ENCODE data around the gene C15orf40. TPM values are rescaled to one million over a fixed set of nuclear protein-coding genes. Genes with fewer than 3 reads are reported as not detected.

C15orf40 gene
- total RNA-seq, 2 donors from 2014 or later, result 15.4 to 22.1 TPM

DNA sequence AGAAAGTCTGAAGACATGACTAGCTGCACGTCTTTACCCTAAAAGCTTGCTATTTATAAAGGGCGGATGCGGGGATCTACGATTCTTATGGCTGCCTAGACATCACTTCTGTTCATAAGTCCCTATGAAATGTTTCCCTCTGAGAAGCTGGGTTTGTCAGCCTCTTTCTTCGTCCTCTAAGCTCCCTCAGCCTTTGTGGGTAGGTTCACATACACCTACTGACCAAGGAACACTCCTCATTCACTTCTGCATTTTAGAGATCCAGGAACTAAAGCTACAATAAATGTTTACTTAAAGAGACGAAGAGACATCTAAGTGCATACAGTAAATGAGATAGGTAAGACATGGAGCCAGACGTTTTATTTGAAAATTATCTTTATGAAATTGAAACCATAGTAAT lies 42.1 kb downstream of the C15orf40 start:
- Histone ChIP-seq H3K9me3 (no peaks in the 10 kb centered on the region), H3K4me1 (replicated peaks) (no peaks in the 10 kb centered on the region), H3K36me3 (no peaks in the 10 kb centered on the region), H3K27ac (no peak overlapping the region), H3K27me3 (replicated peaks; ENCODE audit: insufficient read depth) (no peaks in the 10 kb centered on the region), H3K4me3 (no peak overlapping the region)
- intact Hi-C loops (cut with DNase I), result no loop called here
- WGBS, result 65% methylated on average over 7 of the region's 7 CpGs
- TF ChIP-seq, protein P1, sequence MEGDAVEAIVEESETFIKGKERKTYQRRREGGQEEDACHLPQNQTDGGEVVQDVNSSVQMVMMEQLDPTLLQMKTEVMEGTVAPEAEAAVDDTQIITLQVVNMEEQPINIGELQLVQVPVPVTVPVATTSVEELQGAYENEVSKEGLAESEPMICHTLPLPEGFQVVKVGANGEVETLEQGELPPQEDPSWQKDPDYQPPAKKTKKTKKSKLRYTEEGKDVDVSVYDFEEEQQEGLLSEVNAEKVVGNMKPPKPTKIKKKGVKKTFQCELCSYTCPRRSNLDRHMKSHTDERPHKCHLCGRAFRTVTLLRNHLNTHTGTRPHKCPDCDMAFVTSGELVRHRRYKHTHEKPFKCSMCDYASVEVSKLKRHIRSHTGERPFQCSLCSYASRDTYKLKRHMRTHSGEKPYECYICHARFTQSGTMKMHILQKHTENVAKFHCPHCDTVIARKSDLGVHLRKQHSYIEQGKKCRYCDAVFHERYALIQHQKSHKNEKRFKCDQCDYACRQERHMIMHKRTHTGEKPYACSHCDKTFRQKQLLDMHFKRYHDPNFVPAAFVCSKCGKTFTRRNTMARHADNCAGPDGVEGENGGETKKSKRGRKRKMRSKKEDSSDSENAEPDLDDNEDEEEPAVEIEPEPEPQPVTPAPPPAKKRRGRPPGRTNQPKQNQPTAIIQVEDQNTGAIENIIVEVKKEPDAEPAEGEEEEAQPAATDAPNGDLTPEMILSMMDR (IDR thresholded peaks at IDR 0.05), result no peak
- no peak for TF ChIP-seq POLR2AphosphoS5 (IDR thresholded peaks at IDR 0.05)
- no peak for TF ChIP-seq POLR2A (IDR thresholded peaks at IDR 0.05)
- no peak for DNase-seq (ENCODE audit: low spot score)

DNA sequence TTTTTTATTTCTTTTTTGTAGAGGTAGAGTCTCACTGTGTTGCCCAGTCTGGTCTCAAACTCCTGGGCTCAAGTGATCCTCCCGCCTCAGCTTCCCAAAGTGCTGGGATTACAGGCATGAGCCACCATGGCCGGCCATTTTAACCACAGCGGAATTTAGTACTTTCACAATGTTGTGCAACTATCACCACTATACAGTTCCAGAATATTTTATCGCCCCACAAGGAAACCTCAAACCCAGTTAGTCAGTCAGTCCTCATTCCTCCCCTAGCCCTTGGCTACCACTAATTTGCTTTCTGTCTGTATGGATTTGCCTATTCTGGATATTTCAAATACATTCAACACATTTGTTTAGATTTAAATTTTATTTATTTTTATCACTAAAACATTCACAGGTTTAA lies 43.4 kb downstream of the C15orf40 start:
- TF ChIP-seq, protein P1 (IDR thresholded peaks at IDR 0.05), result no peak
- no peak for TF ChIP-seq POLR2AphosphoS5 (IDR thresholded peaks at IDR 0.05)
- no peak for TF ChIP-seq POLR2A (IDR thresholded peaks at IDR 0.05)
- WGBS, result 87% methylated on average over 4 of the region's 4 CpGs
- Histone ChIP-seq H3K4me3 (no peak overlapping the region), H3K9me3 (no peaks in the 10 kb centered on the region), H3K36me3 (no peaks in the 10 kb centered on the region), H3K27ac (no peak overlapping the region), H3K4me1 (replicated peaks) (no peaks in the 10 kb centered on the region), H3K27me3 (replicated peaks; ENCODE audit: insufficient read depth) (no peaks in the 10 kb centered on the region)
- DNase-seq (ENCODE audit: low spot score), result no peak
- intact Hi-C loops (cut with DNase I), result no loop called here

DNA sequence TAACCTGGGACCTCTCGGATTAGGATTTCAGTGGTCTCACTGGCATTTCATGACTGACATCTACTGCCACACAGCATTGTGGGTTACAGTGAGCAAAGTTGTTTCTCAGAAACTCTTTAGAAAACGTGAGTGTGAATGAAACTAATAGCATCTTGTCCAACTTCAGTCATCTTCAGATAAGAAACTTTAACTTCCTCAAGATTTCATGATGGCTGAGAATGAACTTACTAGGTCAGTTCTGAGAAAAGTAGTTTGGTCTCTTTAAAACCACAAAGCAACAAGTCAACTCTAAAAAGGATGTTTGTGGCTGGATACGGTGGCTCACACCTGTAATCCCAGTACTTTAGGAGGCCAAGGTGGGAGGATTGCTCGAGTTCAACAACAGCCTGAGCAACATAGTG lies 44.8 kb downstream of the C15orf40 start:
- no peaks in the 10 kb centered on the region for H3K4me1 ChIP-seq (replicated peaks)
- WGBS, result 74% methylated on average over 4 of the region's 4 CpGs
- intact Hi-C loops (cut with DNase I), result no loop called here
- no peak overlapping the region for H3K4me3 ChIP-seq
- H3K9me3 ChIP-seq, result no peaks in the 10 kb centered on the region
- no peak overlapping the region for H3K27ac ChIP-seq
- no peaks in the 10 kb centered on the region for H3K27me3 ChIP-seq (replicated peaks; ENCODE audit: insufficient read depth)
- DNase-seq (ENCODE audit: low spot score), result no peak
- TF ChIP-seq, protein P1 (IDR thresholded peaks at IDR 0.05), result no peak
- no peak for TF ChIP-seq POLR2A (IDR thresholded peaks at IDR 0.05)
- no peak for TF ChIP-seq POLR2AphosphoS5 (IDR thresholded peaks at IDR 0.05)
- no peaks in the 10 kb centered on the region for H3K36me3 ChIP-seq

DNA sequence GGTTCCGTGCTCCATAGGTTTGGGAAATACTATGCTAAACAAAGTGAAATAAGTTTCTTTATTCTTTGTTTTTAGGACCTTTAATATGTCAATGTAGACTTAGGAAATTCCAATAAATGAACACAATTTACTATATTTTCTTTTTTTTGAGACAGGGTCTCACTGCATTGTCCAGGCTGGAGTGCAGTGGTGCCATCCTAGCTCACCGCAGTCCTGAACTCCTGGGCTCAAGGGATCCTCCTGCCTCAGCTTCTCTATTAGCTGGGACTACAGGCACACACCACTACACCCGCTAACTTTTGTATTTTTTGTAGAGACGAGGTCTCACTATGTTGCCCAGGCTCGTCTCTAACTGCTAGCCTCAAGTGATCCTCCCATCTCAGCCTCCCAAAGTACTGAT lies 46.5 kb downstream of the C15orf40 start:
- no peaks in the 10 kb centered on the region for H3K9me3 ChIP-seq
- intact Hi-C loops (cut with DNase I), result no loop called here
- WGBS, result 99% methylated on average over 5 of the region's 5 CpGs
- no peak overlapping the region for H3K27ac ChIP-seq
- no peaks in the 10 kb centered on the region for H3K4me1 ChIP-seq (replicated peaks)
- TF ChIP-seq POLR2AphosphoS5 (IDR thresholded peaks at IDR 0.05) (no peak), POLR2A (IDR thresholded peaks at IDR 0.05) (no peak)
- TF ChIP-seq, protein P1 (IDR thresholded peaks at IDR 0.05), result no peak
- DNase-seq (ENCODE audit: low spot score), result no peak
- H3K4me3 ChIP-seq, result no peak overlapping the region
- H3K27me3 ChIP-seq (replicated peaks; ENCODE audit: insufficient read depth), result no peaks in the 10 kb centered on the region
- H3K36me3 ChIP-seq, result no peaks in the 10 kb centered on the region

DNA sequence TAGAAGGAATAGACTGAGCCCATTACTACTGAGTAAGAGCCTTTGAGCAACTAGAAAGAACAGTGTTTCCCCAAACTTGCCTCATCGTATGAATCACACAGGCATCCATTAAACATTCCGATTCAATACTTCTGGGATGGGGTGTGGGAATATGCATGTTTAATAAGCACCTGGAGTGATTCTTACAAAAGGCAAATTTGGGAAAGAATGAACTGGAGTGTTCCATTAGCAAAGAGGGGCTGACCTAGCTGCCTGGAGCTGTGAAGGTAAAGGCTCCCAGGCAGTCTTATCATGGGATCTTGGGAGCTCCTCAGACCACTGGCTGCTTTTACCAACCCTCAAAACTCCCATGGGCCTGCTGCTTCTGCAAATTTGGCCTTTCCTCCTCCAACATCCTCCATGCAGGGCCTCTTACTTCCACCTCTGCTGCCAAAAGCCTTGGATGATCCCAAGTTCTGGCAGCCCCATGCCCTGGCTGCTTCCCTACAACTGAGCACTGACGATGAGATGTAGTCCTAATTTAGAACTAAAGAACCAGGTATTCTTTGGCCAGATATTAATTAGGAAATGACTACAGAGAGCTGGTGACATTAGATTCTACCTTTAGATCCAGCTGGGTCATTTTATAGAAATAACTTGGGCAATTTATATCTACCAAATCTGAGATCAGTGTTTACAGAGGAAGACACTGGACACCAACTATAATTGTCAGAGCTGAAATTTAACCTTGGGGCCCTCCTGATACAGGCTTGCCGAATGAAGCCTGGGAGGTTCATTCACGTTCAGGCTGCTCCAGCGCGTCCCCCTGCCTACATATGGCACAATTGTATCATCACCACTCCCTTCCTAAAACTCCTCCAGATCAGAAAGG lies 47.7 kb downstream of the C15orf40 start:
- intact Hi-C loops (cut with DNase I), result no loop called here
- H3K9me3 ChIP-seq, result no peaks in the 10 kb centered on the region
- no peaks in the 10 kb centered on the region for H3K4me1 ChIP-seq (replicated peaks)
- WGBS, result 85% methylated on average over 7 of the region's 7 CpGs
- no peak overlapping the region for H3K4me3 ChIP-seq
- H3K36me3 ChIP-seq, result no peaks in the 10 kb centered on the region
- no peaks in the 10 kb centered on the region for H3K27me3 ChIP-seq (replicated peaks; ENCODE audit: insufficient read depth)
- H3K27ac ChIP-seq, result no peak overlapping the region
- no peak for DNase-seq (ENCODE audit: low spot score)
- TF ChIP-seq POLR2A (IDR thresholded peaks at IDR 0.05) (no peak), POLR2AphosphoS5 (IDR thresholded peaks at IDR 0.05) (no peak)
- TF ChIP-seq, protein P1 (IDR thresholded peaks at IDR 0.05), result no peak
